Measurements from ENCODE around the gene NTNG2.

NTNG2 gene

GRCh38 chr9:132209228-132209627 is 47.4 kb downstream of the NTNG2 start:
- H3K36me3 ChIP-seq (ENCODE audit: control insufficient read depth in 2 of 2, insufficient read depth in 1 of 2, low read length in 2 of 2) = no peaks in the 10 kb centered on the region
- H3K9me3 ChIP-seq (ENCODE audit: control insufficient read depth, insufficient read depth, low read depth, low read length) = no peaks in the 10 kb centered on the region
- POLR2A ChIA-PET = no interaction called here
- no peak for TF ChIP-seq ZNF416 (tag by site-specific recombination; IDR thresholded peaks at IDR 0.05)
- TF ChIP-seq ZNF792 (tag by site-specific recombination; IDR thresholded peaks at IDR 0.05) = no peak
- TF ChIP-seq ZNF175 (tag by site-specific recombination; IDR thresholded peaks at IDR 0.05) = no peak
- no peak for TF ChIP-seq ZNF132 (tag by site-specific recombination; IDR thresholded peaks at IDR 0.05; ENCODE audit: borderline replicate concordance)
- TF ChIP-seq ZNF585B (tag by site-specific recombination; IDR thresholded peaks at IDR 0.05) = no peak
- TF ChIP-seq ZNF26 (tag by site-specific recombination; IDR thresholded peaks at IDR 0.05) = no peak
- TF ChIP-seq SETDB1 (IDR thresholded peaks at IDR 0.05; ENCODE audit: insufficient read length, low read length) = no peak
- TF ChIP-seq GLI4 (tag by site-specific recombination; IDR thresholded peaks at IDR 0.05) = no peak
- TF ChIP-seq TRIM28 (IDR thresholded peaks at IDR 0.05; ENCODE audit: borderline replicate concordance, low read length) = no peak
- no peak for TF ChIP-seq HOXC10 (CRISPR knock-in tag; IDR thresholded peaks at IDR 0.05)
- peaks cover 3% of the 10 kb centered on the region; the same call in 1 of the 2 replicates for H3K4me1 ChIP-seq (ENCODE audit: control insufficient read depth, insufficient read depth, low read length)
- no peak overlapping the region for H3K4me3 ChIP-seq (ENCODE audit: low read depth, low read length)
- no peak overlapping the region for H3K27ac ChIP-seq (ENCODE audit: extremely low read depth, low read depth, low read length)
- CTCF ChIA-PET = interaction anchor here (0.6 to 1.0 kb wide), 3 partner anchors 9 to 42 kb away, joined by 3 to 4 read pairs (median 3); no protein-coding TSS in a partner anchor

GRCh38 chr9:132210472-132211145 is 48.8 kb downstream of the NTNG2 start:
- ChIA-PET POLR2A (interaction anchor here (0.5 kb wide), 1 partner anchor 751 kb away, joined by 4 read pairs; no protein-coding TSS in a partner anchor), CTCF (interaction anchor here (0.9 to 1.0 kb wide), 2 partner anchors 25 to 26 kb away, joined by 3 to 4 read pairs; no protein-coding TSS in a partner anchor)
- Histone ChIP-seq H3K9me3 (ENCODE audit: control insufficient read depth, insufficient read depth, low read depth, low read length) (no peaks in the 10 kb centered on the region), H3K4me3 (ENCODE audit: low read depth, low read length) (no peak overlapping the region), H3K36me3 (ENCODE audit: control insufficient read depth in 2 of 2, insufficient read depth in 1 of 2, low read length in 2 of 2) (no peaks in the 10 kb centered on the region), H3K4me1 (ENCODE audit: control insufficient read depth, insufficient read depth, low read length) (peaks cover 6% of the 10 kb centered on the region; the same call in 1 of the 2 replicates), H3K27ac (ENCODE audit: extremely low read depth, low read depth, low read length) (no peak overlapping the region)
- TF ChIP-seq GFI1B (tag by site-specific recombination; IDR thresholded peaks at IDR 0.05) (no peak), ZNF157 (tag by site-specific recombination; IDR thresholded peaks at IDR 0.05) (no peak), ZBTB48 (tag by site-specific recombination; IDR thresholded peaks at IDR 0.05) (peak; percentile 76)

GRCh38 chr9:132211570-132211969 is 49.7 kb downstream of the NTNG2 start:
- ChIA-PET CTCF (interaction anchor here (1.0 to 1.1 kb wide), 2 partner anchors 20 to 40 kb away, joined by 4 read pairs; no protein-coding TSS in a partner anchor), POLR2A (no interaction called here)
- Histone ChIP-seq H3K4me3 (ENCODE audit: low read depth, low read length) (no peak overlapping the region), H3K4me1 (ENCODE audit: control insufficient read depth, insufficient read depth, low read length) (peaks cover 6% of the 10 kb centered on the region; the same call in 1 of the 2 replicates), H3K27ac (ENCODE audit: extremely low read depth, low read depth, low read length) (no peak overlapping the region), H3K9me3 (ENCODE audit: control insufficient read depth, insufficient read depth, low read depth, low read length) (no peaks in the 10 kb centered on the region), H3K36me3 (ENCODE audit: control insufficient read depth in 2 of 2, insufficient read depth in 1 of 2, low read length in 2 of 2) (no peaks in the 10 kb centered on the region)
- TF ChIP-seq GLIS2 (tag by site-specific recombination; IDR thresholded peaks at IDR 0.05) (no peak), ZNF155 (tag by site-specific recombination; IDR thresholded peaks at IDR 0.05) (no peak), ZNF157 (tag by site-specific recombination; IDR thresholded peaks at IDR 0.05) (peak; percentile 99)

DNA sequence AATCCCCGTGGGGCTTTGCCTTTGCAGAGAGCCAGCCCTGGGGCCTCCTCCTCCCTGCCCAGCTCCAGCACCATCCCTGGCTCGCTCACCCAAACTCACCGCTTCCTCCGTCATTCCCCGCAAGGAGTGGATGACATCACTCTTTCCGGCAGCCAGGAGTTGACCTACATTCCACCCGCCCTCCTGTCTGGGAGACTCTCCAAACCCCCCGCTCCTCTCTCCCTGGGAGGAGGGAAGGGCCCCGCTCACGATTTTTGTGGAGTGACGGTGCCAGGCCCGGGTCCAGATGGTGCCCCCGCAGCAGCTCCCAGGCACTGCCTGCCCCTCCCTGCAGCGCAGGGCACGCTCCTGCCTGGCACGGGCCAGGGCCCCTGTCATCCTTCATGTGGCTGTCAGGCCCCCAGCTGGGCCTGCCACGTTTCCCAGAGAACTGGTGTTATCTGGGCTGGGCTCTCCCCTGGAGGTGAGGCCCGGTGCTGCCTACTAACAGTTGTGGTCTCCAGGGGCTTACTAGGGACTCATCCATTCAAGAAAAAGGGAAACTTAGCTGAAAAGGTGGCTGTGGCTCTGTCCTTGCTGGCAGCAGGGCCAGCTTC is 52.3 kb downstream of the NTNG2 start:
- Histone ChIP-seq H3K27ac (ENCODE audit: extremely low read depth, low read depth, low read length) (no peak overlapping the region), H3K36me3 (ENCODE audit: control insufficient read depth in 2 of 2, insufficient read depth in 1 of 2, low read length in 2 of 2) (no peaks in the 10 kb centered on the region), H3K4me3 (ENCODE audit: low read depth, low read length) (peak overlapping the region; percentile 29), H3K4me1 (ENCODE audit: control insufficient read depth, insufficient read depth, low read length) (peaks cover 6% of the 10 kb centered on the region; the same call in 1 of the 2 replicates), H3K9me3 (ENCODE audit: control insufficient read depth, insufficient read depth, low read depth, low read length) (no peaks in the 10 kb centered on the region)
- CTCF ChIA-PET = interaction anchor here (0.6 to 4.2 kb wide), 8 partner anchors 10 to 48 kb away, joined by 3 to 35 read pairs (median 4); no protein-coding TSS in a partner anchor
- POLR2A ChIA-PET = interaction anchor here (0.7 to 1.5 kb wide), 7 partner anchors 12 to 288 kb away, joined by 3 to 12 read pairs (median 3); partner anchors contain the start of gene NTNG2
- peak; percentile 90 for TF ChIP-seq ZBTB20 (tag by site-specific recombination; IDR thresholded peaks at IDR 0.05)
- peak; percentile 48; the same call in 1 of the 2 replicates for TF ChIP-seq KLF7 (tag by site-specific recombination; IDR thresholded peaks at IDR 0.05; ENCODE audit: borderline replicate concordance)
- TF ChIP-seq ZNF221 (tag by site-specific recombination; IDR thresholded peaks at IDR 0.05; ENCODE audit: borderline replicate concordance) = no peak
- peak; percentile 96 for TF ChIP-seq IKZF3 (tag by site-specific recombination; IDR thresholded peaks at IDR 0.05)
- no peak for TF ChIP-seq ZNF433 (tag by site-specific recombination; IDR thresholded peaks at IDR 0.05; ENCODE audit: low read depth)
- TF ChIP-seq, protein P1, sequence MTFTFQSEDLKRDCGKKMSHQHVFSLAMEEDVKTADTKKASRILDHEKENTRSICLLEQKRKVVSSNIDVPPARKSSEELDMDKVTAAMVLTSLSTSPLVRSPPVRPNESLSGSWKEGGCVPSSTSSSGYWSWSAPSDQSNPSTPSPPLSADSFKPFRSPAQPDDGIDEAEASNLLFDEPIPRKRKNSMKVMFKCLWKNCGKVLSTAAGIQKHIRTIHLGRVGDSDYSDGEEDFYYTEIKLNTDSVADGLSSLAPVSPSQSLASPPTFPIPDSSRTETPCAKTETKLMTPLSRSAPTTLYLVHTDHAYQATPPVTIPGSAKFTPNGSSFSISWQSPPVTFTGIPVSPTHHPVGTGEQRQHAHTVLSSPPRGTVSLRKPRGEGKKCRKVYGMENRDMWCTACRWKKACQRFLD (tag by site-specific recombination; IDR thresholded peaks at IDR 0.05) = no peak
- no peak for TF ChIP-seq OVOL3 (tag by site-specific recombination; IDR thresholded peaks at IDR 0.05)
- TF ChIP-seq, protein P2, sequence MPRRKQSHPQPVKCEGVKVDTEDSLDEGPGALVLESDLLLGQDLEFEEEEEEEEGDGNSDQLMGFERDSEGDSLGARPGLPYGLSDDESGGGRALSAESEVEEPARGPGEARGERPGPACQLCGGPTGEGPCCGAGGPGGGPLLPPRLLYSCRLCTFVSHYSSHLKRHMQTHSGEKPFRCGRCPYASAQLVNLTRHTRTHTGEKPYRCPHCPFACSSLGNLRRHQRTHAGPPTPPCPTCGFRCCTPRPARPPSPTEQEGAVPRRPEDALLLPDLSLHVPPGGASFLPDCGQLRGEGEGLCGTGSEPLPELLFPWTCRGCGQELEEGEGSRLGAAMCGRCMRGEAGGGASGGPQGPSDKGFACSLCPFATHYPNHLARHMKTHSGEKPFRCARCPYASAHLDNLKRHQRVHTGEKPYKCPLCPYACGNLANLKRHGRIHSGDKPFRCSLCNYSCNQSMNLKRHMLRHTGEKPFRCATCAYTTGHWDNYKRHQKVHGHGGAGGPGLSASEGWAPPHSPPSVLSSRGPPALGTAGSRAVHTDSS (tag by site-specific recombination; IDR thresholded peaks at IDR 0.05) = no peak
- no peak for TF ChIP-seq REPIN1 (tag by site-specific recombination; IDR thresholded peaks at IDR 0.05; ENCODE audit: low read depth)
